ENCODE results near the gene EFCAB6. TPM values are rescaled to one million over a fixed set of nuclear protein-coding genes. Genes with fewer than 3 reads are reported as not detected.

The EFCAB6 gene
- total RNA-seq, 1 experiment from 2014 or later: 0.94 TPM

- peaks cover 12% of the 10 kb centered on the region for H3K4me1 Mint-ChIP-seq
- no peaks in the 10 kb centered on the region for H3K9me3 Mint-ChIP-seq
- ATAC-seq: no peak
- no peak overlapping the region for H3K27ac Mint-ChIP-seq
- H3K36me3 Mint-ChIP-seq: no peaks in the 10 kb centered on the region
- POLR2A ChIA-PET: no interaction called here
- H3K27me3 Mint-ChIP-seq (ENCODE audit: low read depth): no peaks in the 10 kb centered on the region
- CTCF ChIA-PET: interaction anchor here (0.8 to 1.9 kb wide), 3 partner anchors 51 to 139 kb away, joined by 3 to 9 read pairs (median 4); no protein-coding TSS in a partner anchor
- no peak for TF ChIP-seq NFATC4 (CRISPR knock-in tag; IDR thresholded peaks at IDR 0.05)
- TF ChIP-seq IRF1 (CRISPR knock-in tag; IDR thresholded peaks at IDR 0.05): no peak
- no peak for TF ChIP-seq CBFB (CRISPR knock-in tag; IDR thresholded peaks at IDR 0.05; ENCODE audit: low read depth)
- no peak for TF ChIP-seq ATF1 (CRISPR knock-in tag; IDR thresholded peaks at IDR 0.05)
- TF ChIP-seq IRF2 (CRISPR knock-in tag; IDR thresholded peaks at IDR 0.05; ENCODE audit: borderline replicate concordance, low read depth): no peak
- TF ChIP-seq SP1 (CRISPR knock-in tag; conservative IDR thresholded peaks at IDR 0.05): no peak
- no peak for TF ChIP-seq SMAD4 (CRISPR knock-in tag; IDR thresholded peaks at IDR 0.05)
- no peak for TF ChIP-seq ZBTB21 (CRISPR knock-in tag; IDR thresholded peaks at IDR 0.05; ENCODE audit: borderline replicate concordance)
- no peak for TF ChIP-seq CDX4 (CRISPR knock-in tag; IDR thresholded peaks at IDR 0.05; ENCODE audit: borderline replicate concordance)
- no peak for TF ChIP-seq FOXP4 (CRISPR knock-in tag; IDR thresholded peaks at IDR 0.05)
- no peak overlapping the region for H3K4me3 Mint-ChIP-seq
- DNase-seq (ENCODE audit: low spot score): no peak
Observed at GRCh38 chr22:43745411-43745770, 66.7 kb downstream of the EFCAB6 start.

GRCh38 chr22:43744700-43745410, 67.2 kb downstream of the EFCAB6 start:
- no peaks in the 10 kb centered on the region for H3K27me3 Mint-ChIP-seq (ENCODE audit: low read depth)
- H3K36me3 Mint-ChIP-seq: no peaks in the 10 kb centered on the region
- no peaks in the 10 kb centered on the region for H3K9me3 Mint-ChIP-seq
- H3K4me1 Mint-ChIP-seq: peaks cover 7% of the 10 kb centered on the region
- no peak for TF ChIP-seq CREB1 (CRISPR knock-in tag; IDR thresholded peaks at IDR 0.05)
- no peak for TF ChIP-seq ZNF232 (CRISPR knock-in tag; IDR thresholded peaks at IDR 0.05)
- TF ChIP-seq PREB (CRISPR knock-in tag; IDR thresholded peaks at IDR 0.05; ENCODE audit: borderline replicate concordance): no peak
- no peak for ATAC-seq
- H3K27ac Mint-ChIP-seq: no peak overlapping the region
- DNase-seq (ENCODE audit: low spot score): no peak
- no peak overlapping the region for H3K4me3 Mint-ChIP-seq
- POLR2A ChIA-PET: interaction anchor here (0.6 kb wide), 1 partner anchor 1507 kb away, joined by 4 read pairs; no protein-coding TSS in a partner anchor
- CTCF ChIA-PET: interaction anchor here (0.8 to 1.9 kb wide), 4 partner anchors 12 to 140 kb away, joined by 3 to 9 read pairs (median 4); no protein-coding TSS in a partner anchor

- ChIA-PET CTCF (interaction anchor here (0.5 to 2.0 kb wide), 16 partner anchors 7 to 354 kb away, joined by 3 to 9 read pairs (median 4); no protein-coding TSS in a partner anchor), POLR2A (interaction anchor here (0.6 kb wide), 1 partner anchor 1508 kb away, joined by 4 read pairs; no protein-coding TSS in a partner anchor)
- Mint-ChIP-seq H3K27ac (no peak overlapping the region), H3K9me3 (no peaks in the 10 kb centered on the region), H3K4me1 (peaks cover 3% of the 10 kb centered on the region; the same call in 1 of the 2 replicates), H3K36me3 (no peaks in the 10 kb centered on the region), H3K4me3 (no peak overlapping the region), H3K27me3 (ENCODE audit: low read depth) (no peaks in the 10 kb centered on the region)
- ATAC-seq (no peak), DNase-seq (ENCODE audit: low spot score) (no peak)
- TF ChIP-seq CREB1 (CRISPR knock-in tag; IDR thresholded peaks at IDR 0.05) (no peak), RELA (CRISPR knock-in tag; IDR thresholded peaks at IDR 0.05; ENCODE audit: borderline replicate concordance) (no peak), ZNF138 (CRISPR knock-in tag; conservative IDR thresholded peaks at IDR 0.05) (no peak), TP53 (CRISPR knock-in tag; IDR thresholded peaks at IDR 0.05) (no peak), NFE2L1 (CRISPR knock-in tag; IDR thresholded peaks at IDR 0.05) (no peak), ERG (CRISPR knock-in tag; IDR thresholded peaks at IDR 0.05) (no peak), ATF2 (CRISPR knock-in tag; IDR thresholded peaks at IDR 0.05; ENCODE audit: borderline replicate concordance, low read depth) (no peak), ZMAT4 (CRISPR knock-in tag; IDR thresholded peaks at IDR 0.05) (no peak), CREM (CRISPR knock-in tag; IDR thresholded peaks at IDR 0.05) (no peak), E2F5 (CRISPR knock-in tag; IDR thresholded peaks at IDR 0.05) (no peak)
Observed at GRCh38 chr22:43743929-43744643, 68.0 kb downstream of the EFCAB6 start.
